ENCODE measurements around the gene CAMK1D.

CAMK1D gene

GRCh38 chr10:12852687-12853086 is 503.3 kb downstream of the CAMK1D start:
- no peak for DNase-seq (ENCODE audit: low spot score)

GRCh38 chr10:12854988-12855387 is 505.6 kb downstream of the CAMK1D start:
- no peak for DNase-seq (ENCODE audit: low spot score)

DNA sequence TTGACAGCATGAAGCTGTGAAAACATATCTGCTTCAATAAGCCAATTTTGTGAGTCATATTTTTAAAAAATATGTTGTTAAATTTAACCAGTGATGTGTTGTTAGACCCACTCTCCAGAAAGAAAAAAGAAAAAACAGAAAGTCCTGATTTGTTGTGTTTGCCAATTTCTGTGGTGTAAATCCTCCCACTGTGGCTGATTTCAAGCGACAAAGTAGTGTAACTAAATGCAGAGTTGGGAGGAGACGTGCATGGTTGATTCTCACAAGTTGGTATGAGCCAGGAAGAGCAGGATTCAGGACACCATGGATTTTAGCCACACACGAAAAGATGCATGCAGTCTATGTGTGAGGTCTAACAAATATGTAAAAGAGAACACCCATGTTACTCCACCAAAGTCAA is 513.1 kb downstream of the CAMK1D start:
- no peak for DNase-seq (ENCODE audit: low spot score)

DNA sequence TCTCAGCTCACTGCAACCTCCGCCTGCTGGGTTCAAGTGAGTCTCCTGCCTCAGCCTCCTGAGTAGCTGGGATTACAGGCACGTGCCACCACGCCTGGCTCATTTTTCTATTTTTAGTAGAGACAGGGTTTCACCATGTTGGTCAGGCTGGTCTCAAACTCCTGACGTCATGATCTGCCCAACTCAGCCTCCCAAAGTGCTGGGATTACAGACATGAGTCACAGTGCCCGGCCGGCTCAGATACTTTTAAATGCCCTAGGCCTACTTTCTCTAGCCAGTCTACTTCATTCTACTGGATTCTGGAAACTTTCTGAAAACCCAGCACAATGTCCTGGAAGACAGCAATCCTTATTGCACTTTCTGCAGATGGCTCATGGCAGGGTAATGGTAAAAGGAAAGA is 516.2 kb downstream of the CAMK1D start:
- DNase-seq (ENCODE audit: low spot score), result peak; percentile 52

- no peak for DNase-seq (ENCODE audit: low spot score)
These were observed 518.9 kb downstream of the CAMK1D start for GRCh38 chr10:12868229-12868628.

DNA sequence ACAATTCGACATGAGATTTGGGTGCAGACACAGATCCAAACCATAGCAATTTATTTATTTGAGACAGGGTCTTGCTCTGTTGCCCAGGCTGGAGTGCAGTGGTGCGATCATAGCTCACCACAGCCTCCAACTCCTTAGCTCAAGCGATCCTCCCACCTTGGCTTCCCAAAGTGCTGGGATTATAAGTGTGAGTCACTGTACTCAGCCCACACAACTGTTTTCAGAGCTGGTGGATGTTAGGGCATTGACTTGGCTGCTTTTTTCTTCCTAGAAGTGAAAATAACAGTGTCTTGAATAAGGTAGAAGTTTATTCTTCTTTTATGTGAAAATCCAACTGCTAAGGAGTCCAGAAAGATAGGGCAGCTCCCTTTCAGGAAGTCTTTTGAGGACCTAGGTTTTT is 520.1 kb downstream of the CAMK1D start:
- no peak for DNase-seq (ENCODE audit: low spot score)

DNA sequence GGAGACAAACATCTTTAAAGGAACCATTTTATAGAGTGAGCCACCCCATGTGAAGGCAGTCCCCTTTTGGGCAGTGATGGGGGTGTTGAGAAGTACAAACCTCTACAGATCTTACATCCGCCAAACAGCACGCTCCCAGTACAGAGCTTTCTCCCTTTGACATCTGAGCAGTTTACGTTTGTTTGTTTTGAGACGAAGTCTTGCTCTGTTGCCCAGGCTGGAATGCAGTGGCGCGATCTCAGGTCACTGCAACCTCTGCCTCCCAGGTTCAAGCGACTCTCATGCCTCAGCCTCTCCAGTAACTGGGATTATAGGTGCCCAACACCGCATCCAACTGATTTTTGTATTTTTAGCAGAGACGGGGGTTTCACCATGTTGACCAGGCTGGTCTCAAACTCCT is 523.2 kb downstream of the CAMK1D start:
- DNase-seq (ENCODE audit: low spot score), result no peak

- DNase-seq (ENCODE audit: low spot score), result no peak
These were observed 523.8 kb downstream of the CAMK1D start for GRCh38 chr10:12873172-12873571.

- no peak for DNase-seq (ENCODE audit: low spot score)
These were observed 525.2 kb downstream of the CAMK1D start for GRCh38 chr10:12874501-12874900.

- no peak for DNase-seq (ENCODE audit: low spot score)
These were observed 525.8 kb downstream of the CAMK1D start for GRCh38 chr10:12875100-12875499.

GRCh38 chr10:12876266-12876665 is 526.9 kb downstream of the CAMK1D start:
- no peak for DNase-seq (ENCODE audit: low spot score)

GRCh38 chr10:12877150-12877549 is 527.8 kb downstream of the CAMK1D start:
- no peak for DNase-seq (ENCODE audit: low spot score)

DNA sequence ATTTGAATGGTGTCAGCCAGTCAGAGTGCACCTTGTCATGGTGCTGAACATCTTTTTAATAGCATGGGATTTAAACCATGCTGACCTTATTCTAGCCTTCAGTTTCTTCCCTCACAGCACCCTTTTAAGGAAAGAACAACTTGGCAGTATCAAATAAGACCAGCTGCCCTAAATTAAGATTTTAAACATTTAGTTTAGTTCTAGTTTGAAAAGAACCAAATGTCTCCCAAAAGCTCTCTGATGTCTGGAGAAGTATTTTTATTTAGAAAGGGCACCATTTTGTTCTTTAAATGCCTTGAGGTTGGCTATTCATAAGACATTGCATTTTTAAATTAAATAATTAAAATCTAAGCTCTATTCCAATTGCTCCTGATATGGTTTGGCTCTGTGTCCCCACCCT is 531.1 kb downstream of the CAMK1D start:
- no peak for DNase-seq (ENCODE audit: low spot score)

- DNase-seq (ENCODE audit: low spot score), result no peak
These were observed 535.5 kb downstream of the CAMK1D start for GRCh38 chr10:12884851-12885250.

Measured in RKO (cell line).